Breast epithelium (tissue), 4 donors: Measurements from ENCODE around the gene TSHR. TPM values are rescaled to one million over a fixed set of nuclear protein-coding genes. Genes with fewer than 3 reads are reported as not detected.

Experiments used
- DNase-seq, 2 donors: peaks; one replicate each; pipeline ENCODE4 v3.0.0-alpha.2; 2019; ENCODE audit warnings: low spot score in 2 of 2
- H3K27ac ChIP-seq, 2 donors: fragments of 200-600 bp; sonication (generic) in 1 of 2; one replicate each; pipeline ENCODE4 v1.5.1; 2016 to 2019; ENCODE audit warnings: mild to moderate bottlenecking in 1 of 2
- H3K27me3 ChIP-seq, 2 donors: fragments of 200-600 bp; sonication (generic) in 1 of 2; one replicate each; pipeline versions ENCODE4 v1.5.1 to v1.6.0; 2017 to 2019; ENCODE audit warnings: control low read depth in 1 of 2, mild to moderate bottlenecking in 1 of 2
- H3K36me3 ChIP-seq: fragments of 200-600 bp; one replicate; pipeline ENCODE4 v1.5.1; 2019
- H3K4me1 ChIP-seq, 2 donors: fragments of 200-600 bp; sonication (generic); one replicate each; pipeline ENCODE4 v1.5.1; 2016 to 2019; ENCODE audit warnings: control low read depth in 1 of 2
- H3K4me3 ChIP-seq, 3 donors: fragments of 200-600 bp; sonication (generic); 1 replicate in 2 of 3; 2 replicates in 1 of 3; pipeline ENCODE4 v1.5.1; 2016 to 2019; ENCODE audit warnings: mild to moderate bottlenecking in 3 of 3, moderate library complexity in 2 of 3
- H3K9me3 ChIP-seq, 2 donors: fragments of 200-600 bp; sonication (generic) in 1 of 2; one replicate each; pipeline ENCODE4 v1.5.1; 2016 to 2019; ENCODE audit warnings: control low read depth in 1 of 2
- POLR2A ChIP-seq: fragments of 450-650 bp; IDR thresholded peaks from one replicate; pipeline ENCODE4 v1.6.1; 2016; ENCODE audit warnings: antibody characterized with exemption, mild to moderate bottlenecking, moderate library complexity
- POLR2AphosphoS5 ChIP-seq, 3 donors: sonication (generic); formaldehyde crosslinking; IDR thresholded peaks; one replicate each; pipeline ENCODE4 v1.6.1; 2017; ENCODE audit warnings: antibody characterized with exemption in 3 of 3
- intact Hi-C: fragments of 100-400 bp; cut with DNase I; formaldehyde crosslinking; loops from one replicate; pipeline ENCODE4 v1.15.1; 2023; ENCODE audit warnings: low total_unique reads
- total RNA-seq, 3 donors: library from RNA; depleted of rRNA; stranded (reverse); fragments of >200 nt; gene quantifications; one replicate each; pipeline ENCODE4 v1.1.0, GENCODE V29; 2016
- TF ChIP-seq, protein P1 (sequence below), 3 donors: fragments of 450-650 bp; IDR thresholded peaks; one replicate each; pipeline ENCODE4 v1.5.1; 2016 to 2017; ENCODE audit warnings: antibody characterized with exemption in 3 of 3, mild to moderate bottlenecking in 3 of 3, moderate library complexity in 3 of 3

The TSHR gene
- total RNA-seq, 3 donors from 2014 or later, result 0.48 to 1.6 TPM; not detected in 1

DNA sequence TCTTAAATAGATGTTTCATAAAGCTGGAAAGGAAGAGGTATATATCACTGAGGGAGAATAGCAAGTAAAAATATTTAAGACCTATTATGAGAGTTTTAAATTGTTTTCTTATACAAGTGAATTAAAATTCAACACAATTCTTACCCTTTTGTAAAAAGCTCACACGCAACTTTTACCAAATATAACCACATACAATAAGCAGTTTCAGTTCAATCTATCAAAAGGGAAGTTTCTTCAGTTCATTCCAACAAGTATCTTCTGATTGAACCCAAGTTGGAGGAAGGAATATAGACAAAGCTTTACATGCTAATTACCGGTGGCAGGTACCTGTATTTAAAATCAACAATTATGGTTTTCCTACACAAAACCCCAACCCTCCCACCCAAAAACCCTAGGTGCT is 224.2 kb downstream of the TSHR start:
- intact Hi-C loops, result no loop called here
- H3K4me3 ChIP-seq, result no peak overlapping the region
- TF ChIP-seq POLR2AphosphoS5 (IDR thresholded peaks at IDR 0.05), result no peak
- TF ChIP-seq, protein P1, sequence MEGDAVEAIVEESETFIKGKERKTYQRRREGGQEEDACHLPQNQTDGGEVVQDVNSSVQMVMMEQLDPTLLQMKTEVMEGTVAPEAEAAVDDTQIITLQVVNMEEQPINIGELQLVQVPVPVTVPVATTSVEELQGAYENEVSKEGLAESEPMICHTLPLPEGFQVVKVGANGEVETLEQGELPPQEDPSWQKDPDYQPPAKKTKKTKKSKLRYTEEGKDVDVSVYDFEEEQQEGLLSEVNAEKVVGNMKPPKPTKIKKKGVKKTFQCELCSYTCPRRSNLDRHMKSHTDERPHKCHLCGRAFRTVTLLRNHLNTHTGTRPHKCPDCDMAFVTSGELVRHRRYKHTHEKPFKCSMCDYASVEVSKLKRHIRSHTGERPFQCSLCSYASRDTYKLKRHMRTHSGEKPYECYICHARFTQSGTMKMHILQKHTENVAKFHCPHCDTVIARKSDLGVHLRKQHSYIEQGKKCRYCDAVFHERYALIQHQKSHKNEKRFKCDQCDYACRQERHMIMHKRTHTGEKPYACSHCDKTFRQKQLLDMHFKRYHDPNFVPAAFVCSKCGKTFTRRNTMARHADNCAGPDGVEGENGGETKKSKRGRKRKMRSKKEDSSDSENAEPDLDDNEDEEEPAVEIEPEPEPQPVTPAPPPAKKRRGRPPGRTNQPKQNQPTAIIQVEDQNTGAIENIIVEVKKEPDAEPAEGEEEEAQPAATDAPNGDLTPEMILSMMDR (IDR thresholded peaks at IDR 0.05), result no peak
- TF ChIP-seq POLR2A, result no peak
- no peaks in the 10 kb centered on the region for H3K4me1 ChIP-seq
- no peak for DNase-seq
- H3K36me3 ChIP-seq, result no peaks in the 10 kb centered on the region
- no peak overlapping the region for H3K27ac ChIP-seq
- no peaks in the 10 kb centered on the region for H3K27me3 ChIP-seq
- no peaks in the 10 kb centered on the region for H3K9me3 ChIP-seq

DNA sequence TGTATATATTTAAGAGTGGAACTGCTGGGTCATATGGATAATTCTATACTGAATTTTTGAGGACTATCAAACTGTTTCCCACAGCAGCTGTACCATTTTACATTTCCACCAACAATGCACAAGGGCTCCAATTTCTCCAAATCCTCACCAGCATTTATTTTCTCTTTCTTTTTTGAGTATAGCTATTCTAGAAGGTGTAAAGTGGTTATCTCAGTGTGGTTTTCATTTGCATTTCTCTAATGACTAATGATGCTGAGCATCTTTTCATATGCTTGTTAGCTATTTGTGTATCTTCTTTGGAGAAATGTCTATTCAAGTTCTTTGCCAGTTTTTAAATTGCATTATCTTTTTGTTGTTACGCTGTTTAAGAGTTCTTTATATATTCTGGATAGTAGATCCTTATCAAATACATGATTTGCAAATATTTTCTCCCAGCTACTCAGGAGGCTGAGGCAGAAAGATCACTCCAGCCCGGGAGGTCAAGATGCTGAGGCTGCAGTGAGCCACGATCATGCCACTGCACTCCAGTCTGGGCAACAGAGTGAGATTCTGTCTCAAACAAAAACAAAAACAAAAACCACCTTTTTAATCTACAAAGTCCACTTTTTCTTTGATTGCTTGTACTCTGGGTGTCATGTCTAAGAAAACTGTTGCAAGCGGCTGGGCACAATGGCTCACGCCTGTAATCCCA is 232.6 kb downstream of the TSHR start:
- peaks cover 7% of the 10 kb centered on the region for H3K36me3 ChIP-seq
- intact Hi-C loops, result no loop called here
- TF ChIP-seq POLR2AphosphoS5 (IDR thresholded peaks at IDR 0.05) (no peak), POLR2A (no peak)
- TF ChIP-seq, protein P1 (IDR thresholded peaks at IDR 0.05), result no peak

DNA sequence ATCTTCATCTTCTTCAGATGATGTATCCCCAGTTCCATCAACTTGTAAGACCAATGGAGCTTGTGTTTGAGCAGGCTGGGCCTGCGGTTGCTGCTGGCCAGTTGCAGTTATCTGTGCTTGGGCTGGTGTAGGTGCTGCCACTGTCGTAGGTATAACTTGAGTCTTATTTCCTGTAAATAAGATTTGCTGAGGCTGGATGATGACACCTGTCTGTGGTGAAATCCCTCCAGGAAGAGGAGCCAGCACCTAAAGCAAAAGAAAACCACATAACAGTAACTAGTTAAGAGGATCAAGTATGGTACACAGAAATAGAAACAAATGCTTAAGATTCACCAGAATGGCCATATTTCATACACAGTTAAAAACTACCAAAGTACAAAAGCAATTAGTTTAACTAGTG is 237.2 kb downstream of the TSHR start:
- no peak overlapping the region for H3K27ac ChIP-seq
- no peaks in the 10 kb centered on the region for H3K27me3 ChIP-seq
- intact Hi-C loops, result no loop called here
- H3K36me3 ChIP-seq, result peaks cover 15% of the 10 kb centered on the region
- H3K4me3 ChIP-seq, result no peak overlapping the region
- no peaks in the 10 kb centered on the region for H3K4me1 ChIP-seq
- TF ChIP-seq POLR2AphosphoS5 (IDR thresholded peaks at IDR 0.05), result no peak
- no peak for TF ChIP-seq POLR2A
- TF ChIP-seq, protein P1 (IDR thresholded peaks at IDR 0.05), result no peak
- no peak for DNase-seq
- no peaks in the 10 kb centered on the region for H3K9me3 ChIP-seq

More for the DNA sequence above, 232.6 kb downstream of the TSHR start:
- no peaks in the 10 kb centered on the region for H3K9me3 ChIP-seq
- H3K27ac ChIP-seq, result no peak overlapping the region
- DNase-seq, result no peak
- H3K4me1 ChIP-seq, result no peaks in the 10 kb centered on the region
- H3K4me3 ChIP-seq, result no peak overlapping the region
- no peaks in the 10 kb centered on the region for H3K27me3 ChIP-seq

DNA sequence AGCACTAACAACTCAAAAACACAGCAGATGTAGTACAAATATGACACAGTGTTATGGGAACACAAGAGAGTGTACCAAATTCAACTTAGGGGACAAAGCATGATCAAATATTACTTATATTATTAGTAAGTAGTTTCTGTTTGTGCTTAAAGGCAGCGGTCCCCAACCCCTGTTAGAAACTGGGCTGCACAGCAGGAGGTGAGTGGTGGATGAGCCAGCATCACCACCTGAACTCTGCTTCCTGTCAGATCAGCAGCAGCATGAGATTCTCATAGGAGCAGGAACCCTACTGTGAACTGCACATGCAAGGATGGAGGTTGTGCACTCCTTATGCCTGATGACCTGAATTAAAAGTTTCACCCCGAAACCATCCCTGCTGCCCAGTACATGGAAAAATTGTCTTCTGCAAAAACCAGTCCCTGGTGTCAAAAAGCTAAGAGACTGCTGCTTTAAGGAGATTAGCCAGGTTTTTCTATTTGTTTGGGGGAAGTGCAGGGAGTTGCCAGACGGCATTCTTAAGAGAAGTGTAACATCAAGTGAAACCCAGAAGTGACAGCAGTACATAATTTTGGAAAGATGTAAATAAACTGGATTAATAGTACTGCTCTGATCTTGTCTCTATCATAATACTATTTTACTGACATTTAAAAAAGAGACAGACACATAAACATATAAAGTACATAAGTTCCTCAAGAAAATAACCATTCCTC is 238.7 kb downstream of the TSHR start:
- TF ChIP-seq, protein P1 (IDR thresholded peaks at IDR 0.05), result no peak
- no peak for TF ChIP-seq POLR2A
- no peak for TF ChIP-seq POLR2AphosphoS5 (IDR thresholded peaks at IDR 0.05)
- intact Hi-C loops, result no loop called here
- no peak for DNase-seq
- Histone ChIP-seq H3K9me3 (no peaks in the 10 kb centered on the region), H3K27me3 (no peaks in the 10 kb centered on the region), H3K4me3 (no peak overlapping the region), H3K4me1 (no peaks in the 10 kb centered on the region), H3K36me3 (peaks cover 15% of the 10 kb centered on the region), H3K27ac (no peak overlapping the region)

Other genes with a start within 250 kb of the TSHR start
- 10 to 100 TPM; 10.2 to 16.1 (median 11.0) TPM for gene CEP128, start 13.9 kb upstream of the TSHR start, total RNA-seq